Activated T-helper 1 cell treated with anti-CD3 and anti-CD28 coated beads, Interleukin-2, amount 50 U/mL, for 16 hours (primary cell): ENCODE measurements around the gene ZNF547.
"Not testable (repeated sequence)": the region's sequence is repeated elsewhere in the genome, so short reads cannot be mapped to it uniquely, and the experiment has no call there.

Source experiments
- DNase-seq, 2 donors: peaks; one replicate each; pipeline ENCODE4 v3.0.0-alpha.2; 2020; ENCODE audit warnings: low read depth in 1 of 2, low spot score in 1 of 2

The ZNF547 gene

DNA sequence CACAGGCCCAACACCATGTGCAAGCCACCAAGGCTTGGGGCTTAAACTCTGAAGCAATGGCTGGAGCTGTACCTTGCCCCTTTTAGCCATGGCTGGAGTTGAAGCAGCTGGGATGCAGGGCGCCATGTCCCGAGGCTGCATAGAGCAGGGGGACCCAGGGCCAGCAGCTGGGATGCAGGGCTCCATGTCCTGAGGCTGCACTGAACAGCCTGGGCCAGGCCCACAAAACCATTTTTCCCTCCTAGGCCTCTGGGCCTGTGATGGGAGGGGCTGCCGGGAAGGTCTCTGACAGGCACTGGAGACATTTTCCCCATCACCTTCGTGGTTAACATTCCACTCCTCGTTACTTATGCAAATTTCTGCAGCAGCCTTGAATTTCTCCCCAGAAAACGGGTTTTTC lies 10.8 kb downstream of the ZNF547 start:
- no peak for DNase-seq

DNA sequence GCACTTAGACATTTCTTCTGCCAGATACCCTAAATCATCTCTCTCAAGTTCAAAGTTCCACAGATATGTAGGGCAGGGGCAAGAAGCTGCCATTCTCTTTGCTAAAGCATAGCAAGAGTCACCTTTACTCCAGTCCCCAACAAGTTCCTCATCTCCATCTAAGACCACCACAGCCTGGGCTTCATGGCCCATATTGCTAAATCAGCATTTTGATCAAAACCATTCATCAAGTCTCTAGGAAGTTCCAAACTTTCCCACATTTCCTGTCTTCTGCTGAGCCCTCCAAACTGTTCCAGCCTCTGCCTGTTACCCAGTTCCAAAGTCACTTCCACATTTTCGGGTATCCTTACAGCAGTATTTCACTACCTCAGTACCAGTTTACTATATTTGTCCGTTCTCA lies 11.3 kb downstream of the ZNF547 start:
- DNase-seq: not testable (repeated sequence)

DNA sequence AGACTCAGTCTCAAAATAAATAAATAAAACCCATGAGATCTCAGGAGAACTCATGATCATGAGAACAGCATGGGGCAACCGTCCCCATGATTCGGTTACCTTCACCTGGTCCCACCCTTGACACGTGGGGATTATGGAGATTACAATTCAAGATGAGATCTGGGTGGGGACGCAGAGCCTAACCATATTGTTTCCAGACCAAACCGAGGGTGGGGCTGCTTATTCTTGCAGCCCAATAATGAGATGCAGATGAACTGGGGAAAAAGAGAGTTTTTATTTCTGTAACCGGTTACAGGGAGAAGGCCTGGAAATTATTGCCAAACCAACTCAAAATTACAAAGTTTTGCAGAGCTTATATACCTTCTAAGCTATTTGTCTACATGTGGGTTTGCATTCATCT lies 12.8 kb downstream of the ZNF547 start:
- DNase-seq: no peak

DNA sequence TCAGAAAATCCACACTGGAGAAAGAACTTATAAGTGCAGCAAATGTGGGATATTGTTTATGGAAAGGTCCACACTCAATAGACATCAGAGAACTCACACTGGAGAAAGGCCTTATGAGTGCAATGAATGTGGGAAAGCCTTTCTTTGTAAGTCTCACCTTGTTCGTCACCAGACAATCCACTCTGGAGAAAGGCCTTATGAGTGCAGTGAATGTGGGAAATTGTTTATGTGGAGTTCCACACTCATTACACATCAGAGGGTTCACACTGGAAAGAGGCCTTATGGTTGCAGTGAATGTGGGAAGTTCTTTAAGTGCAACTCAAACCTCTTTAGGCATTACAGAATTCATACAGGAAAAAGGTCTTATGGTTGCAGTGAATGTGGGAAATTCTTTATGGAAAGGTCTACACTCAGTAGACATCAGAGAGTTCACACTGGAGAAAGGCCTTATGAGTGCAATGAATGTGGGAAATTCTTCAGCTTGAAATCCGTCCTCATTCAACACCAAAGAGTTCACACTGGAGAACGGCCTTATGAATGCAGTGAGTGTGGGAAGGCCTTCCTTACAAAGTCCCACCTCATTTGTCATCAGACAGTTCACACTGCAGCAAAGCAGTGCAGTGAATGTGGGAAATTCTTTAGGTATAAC lies 14.3 kb downstream of the ZNF547 start:
- no peak for DNase-seq

DNA sequence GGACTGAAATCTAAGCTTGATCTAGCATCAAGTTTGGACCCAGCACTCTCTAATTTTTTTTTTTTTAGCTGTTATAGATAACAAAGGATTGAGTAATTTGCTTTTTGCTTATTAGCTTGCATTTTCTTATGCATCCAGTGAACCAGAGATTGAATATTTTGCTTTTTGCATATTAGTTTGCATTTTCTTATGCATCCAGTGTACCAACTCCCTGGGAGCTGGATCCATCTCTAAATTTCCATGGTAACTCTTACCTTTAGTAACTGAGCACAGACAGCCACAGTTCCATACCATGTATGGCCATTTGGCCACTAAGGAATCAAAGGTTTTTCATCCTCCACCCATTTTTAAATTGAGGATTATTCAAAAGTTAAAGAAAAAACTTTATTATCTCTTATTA lies 17.6 kb downstream of the ZNF547 start:
- no peak for DNase-seq

DNA sequence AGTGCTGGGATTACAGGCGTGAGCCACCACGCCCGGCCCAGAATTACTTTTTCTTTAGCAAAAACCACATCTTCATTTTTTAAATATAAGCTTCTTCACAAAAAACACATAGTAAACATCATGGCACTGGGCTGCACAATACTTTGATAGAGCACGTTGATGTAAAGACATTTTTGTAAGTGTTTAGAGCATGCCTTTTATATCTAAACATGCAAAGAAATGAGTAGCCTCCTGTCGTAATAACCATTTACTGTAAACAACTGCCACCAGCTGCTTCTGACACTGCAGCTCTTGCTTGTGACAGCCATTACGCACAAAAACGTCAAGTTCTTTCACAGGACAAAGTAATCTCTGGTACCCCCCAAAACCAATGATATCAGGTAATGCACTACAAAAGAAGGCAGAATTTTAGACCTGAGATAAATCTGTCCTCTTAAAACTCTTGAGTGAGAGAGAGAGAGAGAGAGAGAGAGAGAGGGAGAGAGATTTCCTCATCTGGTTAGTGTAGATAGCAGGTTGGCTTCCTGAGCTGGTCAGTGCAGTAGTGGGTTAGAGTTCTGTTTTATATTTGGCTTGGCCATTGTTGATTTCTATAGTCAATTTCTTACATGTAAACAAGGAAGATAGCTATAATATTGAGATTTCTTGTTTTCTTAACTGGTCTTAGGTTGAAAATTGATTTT lies 19.6 kb downstream of the ZNF547 start:
- DNase-seq: no peak

DNA sequence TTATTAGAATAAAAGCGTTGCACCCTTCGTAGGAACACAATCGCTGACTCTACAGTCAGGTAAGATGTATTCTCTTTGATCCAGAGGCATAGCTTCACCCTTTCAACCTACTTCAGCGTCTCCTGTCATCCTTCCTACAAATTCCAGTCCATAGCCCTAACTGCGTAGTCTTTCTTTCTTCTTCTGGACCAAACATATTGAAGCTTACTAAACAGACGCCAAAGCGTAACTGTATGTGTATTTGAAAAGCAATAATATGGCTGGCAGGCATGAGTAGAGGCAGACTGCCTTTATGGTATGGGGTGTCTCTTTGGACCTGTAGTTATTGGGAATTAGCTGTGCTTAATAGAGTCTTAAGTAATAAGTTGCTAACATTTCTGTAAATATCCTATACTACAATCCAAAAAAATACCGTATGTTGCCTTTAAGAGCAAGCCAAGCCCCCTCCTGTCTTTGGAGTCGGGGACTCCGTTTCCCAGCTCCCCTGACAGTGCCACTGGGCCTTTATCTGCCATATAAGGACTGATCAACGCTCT lies 25.9 kb downstream of the ZNF547 start:
- no peak for DNase-seq

DNA sequence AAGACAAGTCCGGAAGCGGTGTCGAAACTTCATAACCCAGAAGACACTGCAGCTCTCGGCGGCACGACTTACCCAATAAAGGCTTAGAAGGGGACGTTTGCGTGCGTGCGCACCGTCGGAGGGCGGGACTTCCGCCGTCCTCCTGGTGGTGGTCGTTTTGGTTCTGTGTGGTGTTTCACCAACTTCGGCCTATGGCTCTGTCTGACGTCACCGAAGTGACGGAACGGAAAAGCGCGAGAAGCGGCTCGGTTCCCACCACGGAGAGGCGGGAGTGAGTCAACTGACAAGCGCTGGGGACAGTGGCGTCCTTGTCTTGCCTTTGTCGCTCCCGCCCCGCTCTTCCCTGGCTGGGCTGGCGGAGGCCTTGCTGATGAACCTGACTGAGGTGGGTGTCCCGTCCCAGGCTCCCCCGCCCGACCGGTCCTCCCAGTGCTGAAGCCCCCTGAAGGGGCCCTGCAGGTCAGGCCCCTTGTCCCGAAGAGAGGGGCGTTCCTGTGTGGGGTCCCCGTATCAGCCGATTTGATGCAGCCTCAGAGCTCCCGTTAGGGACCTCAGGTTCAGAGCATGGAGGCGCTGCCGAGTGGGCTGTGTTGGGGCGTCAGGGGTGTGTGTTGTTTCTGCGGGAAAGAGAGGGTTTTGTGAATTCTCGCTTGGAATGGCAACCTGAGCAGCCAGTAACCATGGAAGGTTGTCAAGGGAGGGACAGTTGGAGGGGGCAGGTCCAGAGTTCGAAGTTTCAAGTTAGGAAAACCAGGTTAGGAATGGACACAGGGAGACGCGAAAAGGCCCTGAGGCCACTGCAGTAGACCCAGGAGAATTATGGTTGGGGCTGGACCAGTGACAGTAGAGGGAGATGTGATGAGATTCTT lies 26.6 kb downstream of the ZNF547 start, which contains the start of gene ZNF548:
Gene ZNF548 (plus strand): TSS at position 125 of the 869 bp plus-strand sequence. CDS start 246 bp downstream, at position 371.
- DNase-seq: peak; percentile 85 to 96

DNA sequence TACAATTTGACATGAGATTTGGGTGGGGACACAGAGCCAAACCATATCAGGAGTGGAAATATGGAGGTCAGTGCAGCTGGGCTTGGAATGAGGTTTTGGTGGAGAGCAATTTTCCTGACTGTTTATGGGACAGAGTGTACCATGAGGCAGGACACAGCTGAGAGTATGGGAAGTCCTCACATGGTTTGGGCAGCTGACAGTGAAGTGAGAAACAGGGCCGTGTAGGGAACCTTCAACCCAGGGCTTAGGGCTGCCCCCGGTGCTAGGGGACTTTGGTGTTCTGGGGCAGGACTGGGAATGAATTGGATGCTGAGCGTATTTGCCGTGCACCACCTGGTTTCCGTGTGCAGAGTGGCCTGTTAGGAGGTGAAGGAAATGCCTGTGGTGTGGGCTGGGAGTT lies 32.4 kb downstream of the ZNF547 start:
- no peak for DNase-seq

DNA sequence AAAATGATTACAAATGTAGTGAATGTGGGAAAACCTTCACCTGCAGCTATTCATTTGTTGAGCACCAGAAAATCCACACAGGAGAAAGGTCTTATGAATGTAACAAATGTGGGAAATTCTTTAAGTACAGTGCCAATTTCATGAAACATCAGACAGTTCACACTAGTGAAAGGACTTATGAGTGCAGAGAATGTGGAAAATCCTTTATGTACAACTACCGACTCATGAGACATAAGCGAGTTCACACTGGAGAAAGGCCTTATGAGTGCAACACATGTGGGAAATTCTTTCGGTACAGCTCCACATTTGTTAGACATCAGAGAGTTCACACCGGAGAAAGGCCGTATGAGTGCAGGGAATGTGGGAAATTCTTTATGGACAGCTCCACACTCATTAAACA lies 35.5 kb downstream of the ZNF547 start:
- DNase-seq: no peak

DNA sequence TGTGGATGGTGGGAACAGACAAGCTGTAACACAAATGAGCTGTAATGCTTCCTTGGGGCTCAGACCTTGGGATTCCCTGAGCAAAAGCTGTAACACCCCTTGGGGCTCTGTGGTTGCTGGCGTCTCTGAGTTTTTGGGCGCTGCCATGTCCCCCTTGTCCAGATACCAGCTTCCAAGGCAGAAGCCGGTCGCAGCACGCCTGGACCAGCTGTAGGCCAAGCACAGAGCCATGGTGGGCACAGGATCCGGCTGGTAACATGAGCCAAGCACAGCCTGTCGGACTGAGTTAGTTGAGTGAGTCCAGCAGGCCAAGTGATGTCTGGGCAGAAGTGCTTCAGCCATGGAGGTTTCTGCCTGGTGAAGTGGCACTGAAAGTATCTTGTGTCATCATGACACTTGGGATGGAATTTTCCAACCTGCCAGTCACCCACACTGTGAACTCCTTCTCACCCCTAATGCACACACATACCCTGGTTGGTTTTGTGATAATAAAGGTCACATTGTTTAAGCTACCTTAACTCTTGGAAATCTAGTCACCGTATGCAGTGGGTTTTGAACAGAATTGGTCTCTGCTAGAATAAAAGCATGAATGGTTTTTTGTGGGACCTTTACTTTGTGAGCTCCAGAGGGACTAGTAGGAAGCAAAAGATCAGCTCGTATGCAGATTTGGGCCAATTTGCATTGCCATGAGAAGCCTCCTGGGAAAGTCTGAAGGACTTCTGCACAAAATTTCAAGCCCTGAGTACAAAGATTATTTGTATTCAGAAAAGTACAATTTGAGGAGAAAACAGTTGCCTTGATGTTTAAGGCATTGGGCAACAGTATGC lies 40.6 kb downstream of the ZNF547 start:
- DNase-seq: no peak

DNA sequence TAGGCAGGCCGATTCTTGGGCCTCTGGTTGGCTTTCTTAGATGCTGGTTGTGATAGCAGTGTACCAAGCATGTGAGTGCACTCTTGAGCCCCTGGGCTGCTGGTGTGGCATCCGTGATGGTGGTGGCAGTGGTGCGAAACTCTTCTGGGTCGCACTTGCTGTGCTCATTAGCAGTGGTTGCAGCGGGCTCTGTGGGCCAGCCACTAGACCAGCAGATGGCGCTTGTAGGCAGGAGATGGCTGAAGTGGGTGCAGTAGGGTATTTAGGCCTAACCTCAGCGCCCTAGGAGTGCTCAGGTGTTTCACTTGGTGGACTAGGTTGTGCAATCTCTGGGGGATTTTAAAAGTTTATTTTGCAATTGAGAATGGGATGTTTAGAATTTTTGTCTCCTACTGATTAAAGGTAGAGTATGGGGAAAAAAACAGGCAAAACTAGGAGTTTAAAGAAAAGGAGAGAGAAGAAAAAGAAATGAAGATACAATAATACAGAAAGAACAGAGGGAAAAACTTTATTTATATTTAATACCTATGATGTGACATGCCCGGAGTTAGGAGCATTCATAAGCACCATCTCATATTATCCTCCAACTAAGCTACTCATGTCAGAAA lies 43.3 kb downstream of the ZNF547 start:
- peak; percentile 37 to 49 for DNase-seq

DNA sequence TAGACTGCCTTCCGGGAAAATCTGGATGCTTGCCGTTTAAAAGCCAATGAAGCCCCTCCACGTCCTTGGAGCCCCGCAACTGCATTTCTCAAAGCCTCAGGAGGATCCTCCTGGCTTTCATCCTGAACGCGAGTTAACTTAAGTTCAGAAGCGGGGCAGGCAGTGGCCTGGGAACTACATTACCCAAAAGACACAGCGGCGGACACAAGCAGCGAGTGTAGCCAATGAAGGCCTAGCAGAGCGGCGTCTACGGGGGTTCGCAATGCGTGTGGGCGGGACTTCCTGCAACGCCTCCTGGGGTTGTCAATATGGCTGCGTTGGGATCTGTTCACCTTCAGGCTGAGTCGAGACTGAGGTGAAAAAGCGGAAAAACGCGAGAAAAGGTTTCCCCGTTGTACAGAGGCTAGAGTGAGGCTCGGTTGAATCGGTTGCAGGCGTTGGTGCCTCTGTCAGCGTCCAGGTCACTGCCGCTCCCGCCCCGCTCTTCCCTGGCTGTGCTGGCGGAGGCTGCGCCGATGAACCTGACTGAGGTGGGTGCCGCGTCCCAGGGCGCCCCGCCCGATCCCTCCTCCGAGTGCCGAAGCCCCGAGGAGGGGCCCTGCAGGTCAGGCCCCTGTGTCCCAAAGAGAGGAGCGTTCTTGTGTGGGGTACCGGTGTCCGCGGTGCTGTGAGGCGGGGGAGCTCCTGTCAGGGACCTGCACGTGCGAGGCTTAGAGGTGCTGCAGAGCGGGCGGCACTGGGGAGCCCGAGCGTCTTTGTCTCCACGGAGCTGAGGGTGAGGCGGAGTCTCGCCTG lies 47.7 kb downstream of the ZNF547 start, which contains the start of gene ZNF17:
Gene ZNF17 (plus strand): TSS at position 285 of the 795 bp plus-strand sequence. CDS start 2,455 bp downstream, outside the sequence.
- peak; percentile 81 to 84 for DNase-seq

DNA sequence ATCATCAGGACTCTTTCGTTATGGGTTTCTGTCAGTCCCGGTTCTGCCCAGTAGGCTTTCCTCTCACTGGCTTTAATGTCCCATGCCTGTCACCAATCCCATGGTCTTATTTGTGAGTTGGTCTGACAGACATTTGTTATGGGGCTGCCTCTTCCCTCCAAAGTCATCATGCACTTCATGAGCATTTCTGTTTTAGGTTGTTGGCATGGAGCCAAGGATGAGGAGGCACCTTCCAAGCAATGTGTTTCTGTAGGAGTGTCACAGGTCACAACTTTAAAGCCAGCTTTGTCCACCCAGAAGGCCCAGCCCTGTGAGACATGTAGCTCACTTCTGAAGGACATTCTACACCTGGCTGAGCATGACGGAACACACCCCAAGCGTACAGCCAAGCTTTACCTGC lies 56.1 kb downstream of the ZNF547 start:
- DNase-seq: no peak

DNA sequence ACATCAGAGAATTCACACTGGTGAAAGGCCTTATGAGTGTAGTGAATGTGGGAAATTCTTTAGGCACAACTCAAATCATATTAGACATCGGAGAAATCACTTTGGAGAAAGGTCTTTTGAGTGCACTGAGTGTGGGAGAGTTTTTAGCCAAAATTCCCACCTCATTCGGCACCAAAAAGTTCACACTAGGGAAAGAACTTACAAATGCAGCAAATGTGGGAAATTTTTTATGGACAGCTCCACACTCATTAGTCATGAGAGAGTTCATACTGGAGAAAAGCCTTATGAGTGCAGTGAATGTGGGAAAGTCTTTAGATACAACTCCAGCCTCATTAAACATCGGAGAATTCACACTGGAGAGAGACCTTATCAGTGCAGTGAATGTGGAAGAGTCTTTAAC lies 57.7 kb downstream of the ZNF547 start:
- no peak for DNase-seq
